Hippocampal formation (tissue), 2 donors: ENCODE data around the gene TLE2.

Experiments used
- DNase-seq, 2 donors: peaks; one replicate each; lab custom pipeline; 2025; lab: John Stamatoyannopoulos, UW

Gene TLE2

GRCh38 chr19:3036119-3036976 lies 7.3 kb upstream of the TLE2 start:
- peak; percentile 90 to 93 for DNase-seq

GRCh38 chr19:3035542-3036118 lies 6.5 kb upstream of the TLE2 start:
- peak; percentile 94 to 97 for DNase-seq

- DNase-seq = peak in 1 of 2 donors; percentile 2
Measured at GRCh38 chr19:3034656-3035541, 5.8 kb upstream of the TLE2 start.

- DNase-seq = no peak
Measured at GRCh38 chr19:3034406-3034655, 5.3 kb upstream of the TLE2 start.

GRCh38 chr19:3033595-3034405 lies 4.7 kb upstream of the TLE2 start:
- peak in 1 of 2 donors; percentile 13 for DNase-seq

GRCh38 chr19:3031607-3031867 lies 2.5 kb upstream of the TLE2 start:
- no peak for DNase-seq

- no peak for DNase-seq
Measured at GRCh38 chr19:3028305-3029064, 595 bp downstream of the TLE2 start.

- DNase-seq = no peak
Measured at GRCh38 chr19:3027981-3028304, 1.1 kb downstream of the TLE2 start.

GRCh38 chr19:3027292-3027691 lies 1.8 kb downstream of the TLE2 start:
- DNase-seq = no peak

GRCh38 chr19:3026768-3027167 lies 2.3 kb downstream of the TLE2 start:
- DNase-seq = no peak

- DNase-seq = no peak
Measured at GRCh38 chr19:3025549-3025886, 3.6 kb downstream of the TLE2 start.

- DNase-seq = no peak
Measured at GRCh38 chr19:3024870-3025548, 4.1 kb downstream of the TLE2 start.

GRCh38 chr19:3024509-3024869 lies 4.6 kb downstream of the TLE2 start:
- DNase-seq = no peak

GRCh38 chr19:3020321-3020960 lies 8.6 kb downstream of the TLE2 start:
- peak in 1 of 2 donors; percentile 8 for DNase-seq

- DNase-seq = no peak
Measured at GRCh38 chr19:3019211-3019854, 9.7 kb downstream of the TLE2 start.

- DNase-seq = no peak
Measured at GRCh38 chr19:3017923-3018322, 11.2 kb downstream of the TLE2 start.

GRCh38 chr19:3015126-3016057 lies 13.7 kb downstream of the TLE2 start:
- DNase-seq = no peak

GRCh38 chr19:3014135-3014534 lies 14.9 kb downstream of the TLE2 start:
- no peak for DNase-seq

GRCh38 chr19:3013263-3013725 lies 15.8 kb downstream of the TLE2 start:
- no peak for DNase-seq
